Measurements from ENCODE around the gene C16orf74. TPM values are rescaled to one million over a fixed set of nuclear protein-coding genes. Genes with fewer than 3 reads are reported as not detected.

The C16orf74 gene
- total RNA-seq, 1 donor from 2014 or later: 3.1 TPM

GRCh38 chr16:85685251-85685650 is 65.6 kb downstream of the C16orf74 start:
- no peaks in the 10 kb centered on the region for H3K27me3 Mint-ChIP-seq
- H3K4me3 Mint-ChIP-seq: no peak overlapping the region
- H3K9me3 Mint-ChIP-seq: no peaks in the 10 kb centered on the region
- DNase-seq (ENCODE audit: extremely low spot score, unreplicated experiment): no peak
- peaks cover 11% of the 10 kb centered on the region for H3K36me3 Mint-ChIP-seq
- TF ChIP-seq, protein P1, sequence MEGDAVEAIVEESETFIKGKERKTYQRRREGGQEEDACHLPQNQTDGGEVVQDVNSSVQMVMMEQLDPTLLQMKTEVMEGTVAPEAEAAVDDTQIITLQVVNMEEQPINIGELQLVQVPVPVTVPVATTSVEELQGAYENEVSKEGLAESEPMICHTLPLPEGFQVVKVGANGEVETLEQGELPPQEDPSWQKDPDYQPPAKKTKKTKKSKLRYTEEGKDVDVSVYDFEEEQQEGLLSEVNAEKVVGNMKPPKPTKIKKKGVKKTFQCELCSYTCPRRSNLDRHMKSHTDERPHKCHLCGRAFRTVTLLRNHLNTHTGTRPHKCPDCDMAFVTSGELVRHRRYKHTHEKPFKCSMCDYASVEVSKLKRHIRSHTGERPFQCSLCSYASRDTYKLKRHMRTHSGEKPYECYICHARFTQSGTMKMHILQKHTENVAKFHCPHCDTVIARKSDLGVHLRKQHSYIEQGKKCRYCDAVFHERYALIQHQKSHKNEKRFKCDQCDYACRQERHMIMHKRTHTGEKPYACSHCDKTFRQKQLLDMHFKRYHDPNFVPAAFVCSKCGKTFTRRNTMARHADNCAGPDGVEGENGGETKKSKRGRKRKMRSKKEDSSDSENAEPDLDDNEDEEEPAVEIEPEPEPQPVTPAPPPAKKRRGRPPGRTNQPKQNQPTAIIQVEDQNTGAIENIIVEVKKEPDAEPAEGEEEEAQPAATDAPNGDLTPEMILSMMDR (conservative IDR thresholded peaks at IDR 0.05): no peak
- peaks cover 23% of the 10 kb centered on the region for H3K4me1 Mint-ChIP-seq (ENCODE audit: unreplicated experiment)
- no peak overlapping the region for H3K27ac Mint-ChIP-seq

DNA sequence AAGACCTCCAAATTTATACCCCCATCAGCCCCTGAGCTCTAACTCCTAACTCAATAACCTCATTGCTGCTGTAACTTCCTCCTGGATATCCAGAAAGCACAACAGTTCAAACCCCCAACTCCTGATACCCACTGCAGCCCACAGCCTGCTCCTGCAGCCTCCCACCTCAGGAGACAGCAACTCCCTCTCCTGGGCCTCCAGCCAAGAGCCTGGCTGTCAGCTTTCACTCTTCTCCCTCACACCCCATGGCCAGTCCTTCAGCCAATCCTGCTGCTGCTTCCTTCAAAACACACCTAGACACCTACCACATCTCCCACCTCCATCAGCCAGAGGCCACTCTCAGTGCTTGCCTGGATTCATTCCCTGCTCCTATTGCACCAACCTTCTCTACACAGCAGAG is 67.5 kb downstream of the C16orf74 start:
- H3K27ac Mint-ChIP-seq: peak overlapping the region; percentile 7

DNA sequence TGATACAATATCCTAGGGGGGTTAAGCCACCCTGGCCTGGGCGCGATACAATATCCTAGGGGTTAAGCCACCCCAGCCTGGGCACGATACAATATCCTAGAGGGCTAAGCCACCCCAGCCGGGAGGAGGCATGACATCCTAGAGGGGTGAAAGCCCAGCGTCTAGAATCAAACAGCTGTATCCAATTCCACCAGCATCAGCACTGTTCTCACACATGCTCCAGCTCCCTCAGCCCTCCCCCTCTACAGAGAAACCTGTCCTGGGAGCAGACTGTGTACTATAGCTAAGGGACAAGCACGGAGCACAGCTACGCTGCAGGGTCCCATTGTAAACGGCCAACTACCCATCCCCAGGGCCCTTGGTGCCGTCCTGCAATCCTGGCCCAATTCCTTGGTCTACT is 68.4 kb downstream of the C16orf74 start:
- H3K4me3 Mint-ChIP-seq: no peak overlapping the region
- DNase-seq (ENCODE audit: extremely low spot score, unreplicated experiment): no peak
- H3K27me3 Mint-ChIP-seq: no peaks in the 10 kb centered on the region
- no peaks in the 10 kb centered on the region for H3K9me3 Mint-ChIP-seq
- H3K4me1 Mint-ChIP-seq (ENCODE audit: unreplicated experiment): peaks cover 18% of the 10 kb centered on the region
- no peak overlapping the region for H3K27ac Mint-ChIP-seq
- peaks cover 16% of the 10 kb centered on the region for H3K36me3 Mint-ChIP-seq
- TF ChIP-seq, protein P1 (conservative IDR thresholded peaks at IDR 0.05): no peak

More for the DNA sequence above, 67.5 kb downstream of the C16orf74 start:
- TF ChIP-seq, protein P1 (conservative IDR thresholded peaks at IDR 0.05): no peak
- no peak for DNase-seq (ENCODE audit: extremely low spot score, unreplicated experiment)
- H3K9me3 Mint-ChIP-seq: no peaks in the 10 kb centered on the region
- no peak overlapping the region for H3K4me3 Mint-ChIP-seq
- no peaks in the 10 kb centered on the region for H3K27me3 Mint-ChIP-seq
- H3K4me1 Mint-ChIP-seq (ENCODE audit: unreplicated experiment): peaks cover 20% of the 10 kb centered on the region
- H3K36me3 Mint-ChIP-seq: peaks cover 16% of the 10 kb centered on the region

DNA sequence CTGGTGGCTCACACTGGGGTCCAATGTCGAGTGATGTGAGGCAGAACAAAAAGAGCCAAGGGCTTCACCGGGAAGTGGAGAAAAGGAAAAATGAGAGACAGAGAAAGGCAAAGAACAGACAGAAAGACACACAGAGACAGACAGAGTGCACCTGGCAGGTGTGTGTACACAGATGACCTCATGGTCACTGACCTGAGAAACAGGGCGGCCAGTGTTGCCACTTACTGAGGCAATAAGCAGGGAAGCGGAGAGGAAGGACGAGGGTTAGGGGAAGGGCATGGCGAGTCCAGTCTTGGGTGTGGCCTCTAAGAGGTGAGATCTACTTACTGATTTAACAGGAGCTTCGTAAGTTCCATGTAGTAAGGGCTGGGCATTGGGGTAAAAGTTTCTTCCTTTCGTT is 69.6 kb downstream of the C16orf74 start:
- H3K9me3 Mint-ChIP-seq: no peaks in the 10 kb centered on the region
- DNase-seq (ENCODE audit: extremely low spot score, unreplicated experiment): no peak
- H3K27ac Mint-ChIP-seq: peak overlapping the region; percentile 56
- TF ChIP-seq, protein P1 (conservative IDR thresholded peaks at IDR 0.05): no peak
- H3K4me3 Mint-ChIP-seq: no peak overlapping the region
- no peaks in the 10 kb centered on the region for H3K27me3 Mint-ChIP-seq
- H3K36me3 Mint-ChIP-seq: peaks cover 9% of the 10 kb centered on the region
- H3K4me1 Mint-ChIP-seq (ENCODE audit: unreplicated experiment): peaks cover 9% of the 10 kb centered on the region

- no peak overlapping the region for H3K4me3 Mint-ChIP-seq
- peak overlapping the region; percentile 48 for H3K27ac Mint-ChIP-seq
- no peaks in the 10 kb centered on the region for H3K27me3 Mint-ChIP-seq
- H3K9me3 Mint-ChIP-seq: no peaks in the 10 kb centered on the region
- peaks cover 12% of the 10 kb centered on the region for H3K36me3 Mint-ChIP-seq
- DNase-seq (ENCODE audit: extremely low spot score, unreplicated experiment): no peak
- H3K4me1 Mint-ChIP-seq (ENCODE audit: unreplicated experiment): peaks cover 8% of the 10 kb centered on the region
- TF ChIP-seq, protein P1 (conservative IDR thresholded peaks at IDR 0.05): no peak
Observed at GRCh38 chr16:85680352-85680944, 70.4 kb downstream of the C16orf74 start.
